IPS DF 6.9 (cell line): ENCODE data around the gene VAV2.

Source experiments
- DNase-seq: peaks from one replicate; pipeline ENCODE4 v3.0.0-alpha.2; 2013; ENCODE audit warnings: low read depth, low spot score
- H3K27ac ChIP-seq: one replicate; pipeline ENCODE4 v1.5.1; 2013; ENCODE audit warnings: low read length, control low read depth
- H3K27me3 ChIP-seq: 2 replicates; pipeline ENCODE4 v1.6.1; 2013; ENCODE audit warnings: mild to moderate bottlenecking, low read length; ENCODE audit not compliant: control insufficient read depth, insufficient read depth
- H3K36me3 ChIP-seq: 2 replicates; pipeline ENCODE4 v1.6.1; 2013; ENCODE audit warnings: low read length; ENCODE audit not compliant: control insufficient read depth, insufficient read depth
- H3K4me1 ChIP-seq: 2 replicates; pipeline ENCODE4 v1.6.1; 2013; ENCODE audit warnings: low read length; ENCODE audit not compliant: control insufficient read depth, insufficient read depth
- H3K4me3 ChIP-seq: 2 replicates; pipeline ENCODE4 v1.5.1; 2013; ENCODE audit warnings: mild to moderate bottlenecking, low read length
- H3K9me3 ChIP-seq: 2 replicates; pipeline ENCODE4 v1.6.1; 2013; ENCODE audit warnings: low read length, inconsistent platforms; ENCODE audit not compliant: control insufficient read depth, insufficient read depth
- WGBS: extraction: QIAGEN DNeasy Blood & Tissue Kit; methylation state at CpG from one replicate; pipeline ENCODE4 v1.1.7; 2013; ENCODE audit warnings: mixed read lengths, missing lambda C conversion rate; ENCODE audit not compliant: insufficient read length, insufficient coverage; 5-methylcytosine and 5-hydroxymethylcytosine counted together

VAV2 gene

DNA sequence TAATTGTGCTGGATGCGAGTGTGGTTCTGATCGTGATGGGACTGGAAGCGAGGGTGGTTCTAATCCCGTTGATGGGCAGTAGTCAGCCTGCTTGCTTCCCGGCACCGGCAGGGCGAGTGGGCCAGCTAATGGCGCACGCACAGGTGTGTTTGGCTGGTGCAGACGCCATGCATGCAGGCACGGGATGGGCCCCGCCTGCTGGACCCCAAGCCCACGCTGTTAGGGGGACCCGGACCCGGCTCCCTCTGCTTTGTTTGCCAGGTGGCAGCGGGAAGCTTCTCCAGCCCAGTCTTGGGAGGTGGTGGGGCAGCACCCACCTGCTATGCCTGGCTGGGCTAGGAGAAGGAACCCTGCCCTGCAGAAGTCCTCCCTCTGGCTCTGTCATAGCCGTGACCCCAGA lies 70.3 kb downstream of the VAV2 start:
- no CpG with 5 or more reads among the region's 17 CpGs for WGBS
- DNase-seq: no peak
- no peaks in the 10 kb centered on the region for H3K9me3 ChIP-seq
- H3K27ac ChIP-seq: no peak overlapping the region
- no peak overlapping the region for H3K4me3 ChIP-seq
- H3K4me1 ChIP-seq: no peaks in the 10 kb centered on the region
- H3K27me3 ChIP-seq: no peaks in the 10 kb centered on the region
- H3K36me3 ChIP-seq: no peaks in the 10 kb centered on the region

DNA sequence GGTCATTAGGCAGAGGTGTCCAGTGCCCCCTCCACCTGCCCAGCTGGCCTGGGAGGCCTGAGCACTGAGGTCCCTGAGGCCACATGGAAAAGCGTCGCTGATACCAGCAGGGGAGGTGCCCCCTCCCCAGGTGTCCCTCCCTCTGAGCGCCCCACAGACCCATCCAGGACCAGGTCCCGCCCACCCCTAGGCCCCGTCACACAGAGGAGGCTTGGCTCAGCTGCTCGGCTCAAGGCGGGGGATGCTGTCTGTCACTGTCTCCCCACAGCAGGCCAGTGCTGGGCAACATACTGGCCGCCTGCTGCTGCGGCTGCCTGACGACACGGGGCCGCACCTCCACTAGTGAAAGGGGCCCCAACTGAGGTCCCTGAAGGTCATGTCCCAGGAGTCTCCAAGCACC lies 71.7 kb downstream of the VAV2 start:
- no CpG with 5 or more reads among the region's 12 CpGs for WGBS

DNA sequence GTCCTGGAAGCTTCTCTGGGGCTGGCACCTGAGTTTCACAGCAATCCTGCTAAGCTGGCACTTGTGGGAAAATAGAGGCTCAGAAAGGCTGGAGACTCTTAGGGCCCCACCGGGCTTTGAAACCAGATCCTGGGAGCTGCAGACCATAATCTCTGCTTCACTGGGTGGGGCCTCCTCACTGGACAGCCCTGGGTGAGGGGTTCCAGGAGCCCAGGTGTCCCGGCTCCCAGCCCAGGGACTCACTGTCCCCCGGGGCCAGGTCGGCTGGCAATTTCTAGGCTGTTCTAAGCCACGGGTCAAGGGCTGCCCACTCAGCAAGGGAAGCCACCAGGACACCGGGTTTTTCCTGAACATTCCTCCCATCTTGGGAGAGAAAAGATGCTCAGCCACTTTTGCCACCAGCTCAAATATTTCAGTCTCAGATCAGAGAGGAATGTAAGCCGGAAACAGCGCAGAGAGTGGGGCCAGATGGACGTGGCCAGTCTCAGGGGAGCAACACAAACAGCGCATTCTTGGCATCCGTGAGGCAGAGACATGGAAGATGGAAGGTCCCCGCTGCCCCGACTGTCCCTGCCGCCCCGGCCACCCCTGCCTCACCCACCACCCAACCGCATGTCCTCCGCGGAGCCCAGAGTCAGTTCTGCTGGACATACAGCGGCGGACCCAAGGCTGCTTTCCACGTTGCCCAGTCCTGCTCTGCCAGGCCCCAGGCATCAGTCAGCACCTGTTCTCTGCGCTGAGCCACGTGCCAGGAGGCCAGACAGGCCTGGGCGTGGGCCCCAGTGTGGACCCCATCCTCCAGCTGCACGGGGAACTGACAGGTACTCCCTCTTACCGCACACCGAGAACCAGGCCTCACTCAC lies 72.6 kb downstream of the VAV2 start:
- WGBS: no CpG with 5 or more reads among the region's 27 CpGs
- Histone ChIP-seq H3K27me3 (no peaks in the 10 kb centered on the region), H3K36me3 (no peaks in the 10 kb centered on the region), H3K27ac (no peak overlapping the region), H3K4me3 (no peak overlapping the region), H3K9me3 (no peaks in the 10 kb centered on the region), H3K4me1 (peaks cover 5% of the 10 kb centered on the region; the same call in 1 of the 2 replicates)
- no peak for DNase-seq

More for the DNA sequence above, 71.7 kb downstream of the VAV2 start:
- Histone ChIP-seq H3K36me3 (no peaks in the 10 kb centered on the region), H3K4me3 (no peak overlapping the region), H3K27me3 (no peaks in the 10 kb centered on the region), H3K27ac (no peak overlapping the region), H3K4me1 (peaks cover 3% of the 10 kb centered on the region; the same call in 1 of the 2 replicates), H3K9me3 (no peaks in the 10 kb centered on the region)
- no peak for DNase-seq

DNA sequence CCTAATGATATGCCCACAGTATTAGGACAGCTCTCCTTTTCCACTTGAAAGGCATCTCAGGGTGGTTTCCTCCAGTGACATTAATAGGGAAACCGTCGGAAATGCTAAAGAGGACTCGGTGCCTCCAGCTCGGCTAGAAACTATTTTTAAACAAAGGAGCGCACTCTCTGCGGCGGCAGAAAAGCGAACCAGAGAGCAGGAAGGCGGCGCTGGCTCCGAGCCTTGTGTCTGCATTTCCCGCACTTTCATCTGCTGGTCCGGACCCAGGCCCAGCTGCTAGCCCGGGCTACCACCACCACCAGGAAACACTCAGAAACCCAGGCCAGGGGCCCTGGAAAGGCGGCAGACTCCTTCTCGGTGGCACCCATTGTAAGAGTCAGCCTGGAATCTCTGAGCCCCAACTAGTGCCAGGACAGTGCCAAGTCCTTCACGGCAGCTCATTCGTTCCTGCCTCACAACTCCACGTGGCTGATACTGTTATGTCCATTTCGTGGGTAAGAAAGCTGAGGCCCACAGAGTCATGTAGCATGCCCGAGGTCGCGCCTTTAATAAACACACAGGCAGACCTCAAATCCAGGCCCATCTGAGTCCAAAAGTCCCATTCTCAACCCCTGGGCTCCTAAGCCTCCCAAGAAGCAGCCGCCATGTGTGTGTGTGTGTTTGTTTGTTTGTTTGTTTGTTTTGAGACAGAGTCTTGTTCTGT lies 73.9 kb downstream of the VAV2 start:
- H3K27me3 ChIP-seq: no peaks in the 10 kb centered on the region
- peaks cover 6% of the 10 kb centered on the region for H3K4me1 ChIP-seq
- H3K4me3 ChIP-seq: no peak overlapping the region
- WGBS: no CpG with 5 or more reads among the region's 24 CpGs
- no peak for DNase-seq
- H3K36me3 ChIP-seq: no peaks in the 10 kb centered on the region
- no peak overlapping the region for H3K27ac ChIP-seq
- no peaks in the 10 kb centered on the region for H3K9me3 ChIP-seq

DNA sequence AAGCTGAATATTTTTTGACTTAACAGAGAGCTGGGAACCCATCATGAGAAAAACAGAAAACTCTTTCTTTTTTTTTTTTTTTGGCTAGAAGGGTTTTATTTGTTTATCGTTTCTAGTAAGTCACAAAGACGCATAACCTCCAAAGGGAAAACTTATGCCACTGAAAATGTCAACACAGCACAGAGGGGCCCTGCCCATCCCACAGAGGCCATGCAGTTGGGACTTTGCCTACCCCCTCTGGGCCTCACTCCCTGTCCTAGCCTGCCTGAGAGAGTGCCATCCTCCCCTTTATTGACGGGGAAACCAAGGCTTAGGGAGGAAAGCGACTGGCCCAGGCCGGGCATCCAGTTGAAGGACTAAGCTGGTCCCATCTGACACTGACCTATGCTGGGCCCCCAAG lies 74.7 kb downstream of the VAV2 start:
- H3K27ac ChIP-seq: no peak overlapping the region
- H3K36me3 ChIP-seq: no peaks in the 10 kb centered on the region
- DNase-seq: no peak
- no CpG with 5 or more reads among the region's 5 CpGs for whole genome bisulfite sequencing
- H3K27me3 ChIP-seq: no peaks in the 10 kb centered on the region
- no peak overlapping the region for H3K4me3 ChIP-seq
- no peaks in the 10 kb centered on the region for H3K9me3 ChIP-seq
- peaks cover 6% of the 10 kb centered on the region for H3K4me1 ChIP-seq

DNA sequence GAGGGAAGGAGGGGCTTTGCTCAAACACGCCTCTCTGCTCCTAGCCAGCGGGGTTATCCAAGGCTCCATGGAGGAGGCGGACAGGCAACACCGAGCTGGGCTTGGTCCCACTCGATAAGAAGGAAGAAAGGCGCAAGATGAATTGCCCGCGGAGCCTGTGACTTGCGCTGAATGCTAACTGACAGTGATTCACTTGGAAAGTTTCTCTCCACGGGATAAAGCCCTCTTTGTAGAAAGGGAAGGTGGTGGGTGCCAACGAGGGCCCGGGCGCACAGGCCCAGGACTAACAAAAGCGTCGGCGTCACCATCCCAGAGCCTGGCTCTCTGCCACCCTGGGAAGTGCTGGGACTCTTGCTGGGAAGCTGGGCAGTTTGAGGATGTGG lies 76.0 kb downstream of the VAV2 start:
- no CpG with 5 or more reads among the region's 16 CpGs for WGBS
- Histone ChIP-seq H3K27ac (no peak overlapping the region), H3K9me3 (no peaks in the 10 kb centered on the region), H3K4me3 (no peak overlapping the region), H3K4me1 (peaks cover 6% of the 10 kb centered on the region), H3K27me3 (no peaks in the 10 kb centered on the region), H3K36me3 (no peaks in the 10 kb centered on the region)
- DNase-seq: no peak

DNA sequence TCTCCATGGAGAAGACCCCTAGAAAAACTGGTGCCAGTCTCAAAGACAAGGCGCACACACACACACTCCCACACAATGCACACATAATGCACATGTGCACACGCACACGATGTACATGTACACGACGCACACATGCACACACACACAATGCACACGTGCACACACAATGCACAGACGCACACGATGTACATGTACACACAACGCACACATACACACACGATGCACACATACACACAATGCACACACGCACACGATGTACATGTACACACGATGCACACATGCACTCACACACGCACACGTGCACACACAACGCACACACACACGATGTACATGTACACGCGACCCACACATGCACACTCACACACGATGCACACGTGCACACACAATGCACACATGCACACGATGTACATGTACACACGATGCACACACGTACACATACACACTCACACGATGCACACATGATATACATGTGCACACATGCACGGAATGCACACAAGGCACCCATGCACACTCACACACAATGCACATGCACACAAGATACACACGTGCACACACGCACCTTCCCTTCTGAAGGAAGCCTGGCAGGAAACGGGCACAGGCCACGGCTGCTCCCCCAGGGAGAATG lies 76.5 kb downstream of the VAV2 start:
- no CpG with 5 or more reads among the region's 30 CpGs for WGBS
- no peaks in the 10 kb centered on the region for H3K36me3 ChIP-seq
- peaks cover 6% of the 10 kb centered on the region for H3K4me1 ChIP-seq
- DNase-seq: no peak
- no peaks in the 10 kb centered on the region for H3K27me3 ChIP-seq
- no peak overlapping the region for H3K4me3 ChIP-seq
- no peak overlapping the region for H3K27ac ChIP-seq
- H3K9me3 ChIP-seq: no peaks in the 10 kb centered on the region

DNA sequence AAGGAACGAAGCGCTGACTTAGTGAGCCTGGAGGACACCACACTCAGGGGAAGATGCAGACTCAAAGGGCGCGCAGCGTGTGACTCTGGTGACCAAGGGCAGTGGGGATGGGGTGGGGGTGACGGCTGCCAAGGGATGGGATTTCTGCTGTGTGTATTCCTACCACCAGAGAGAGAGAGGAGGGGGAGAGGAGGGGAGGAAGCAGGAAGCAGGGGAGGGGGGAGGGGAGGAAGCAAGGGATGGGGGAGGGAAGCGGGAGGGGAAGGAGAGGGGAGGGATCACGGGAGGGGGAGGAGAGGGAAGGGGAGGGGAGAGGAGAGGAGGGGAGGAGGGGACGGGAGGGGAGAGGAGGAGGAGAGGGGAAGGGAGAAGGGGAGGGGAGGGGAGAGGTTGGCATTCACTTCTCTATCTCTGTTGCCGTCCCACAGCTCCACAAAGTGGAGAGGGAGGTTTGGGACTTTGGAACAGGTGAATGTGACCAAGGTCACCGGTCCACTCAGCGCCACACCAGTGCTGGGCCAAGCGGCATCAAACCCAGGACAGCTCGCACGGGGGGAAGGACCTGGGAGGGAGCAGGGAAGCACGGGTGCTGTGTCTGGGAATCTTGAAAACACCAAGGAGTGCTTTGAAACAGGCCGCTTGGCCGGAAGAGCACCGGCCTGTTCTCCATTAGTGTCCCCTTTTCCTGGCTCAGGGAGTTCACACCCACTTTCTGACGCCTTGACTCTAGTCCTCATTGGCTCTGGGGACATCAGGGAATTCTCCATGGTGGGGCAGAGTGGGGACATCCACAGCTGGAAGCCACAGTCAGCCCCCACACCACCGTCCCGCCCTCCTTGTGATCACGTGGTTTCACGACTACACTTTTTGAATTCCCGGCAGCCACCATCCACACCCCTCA lies 77.4 kb downstream of the VAV2 start:
- WGBS: no CpG with 5 or more reads among the region's 25 CpGs
- no peak overlapping the region for H3K4me3 ChIP-seq
- peaks cover 6% of the 10 kb centered on the region for H3K4me1 ChIP-seq
- DNase-seq: no peak
- no peaks in the 10 kb centered on the region for H3K27me3 ChIP-seq
- no peaks in the 10 kb centered on the region for H3K9me3 ChIP-seq
- no peaks in the 10 kb centered on the region for H3K36me3 ChIP-seq
- H3K27ac ChIP-seq: no peak overlapping the region

DNA sequence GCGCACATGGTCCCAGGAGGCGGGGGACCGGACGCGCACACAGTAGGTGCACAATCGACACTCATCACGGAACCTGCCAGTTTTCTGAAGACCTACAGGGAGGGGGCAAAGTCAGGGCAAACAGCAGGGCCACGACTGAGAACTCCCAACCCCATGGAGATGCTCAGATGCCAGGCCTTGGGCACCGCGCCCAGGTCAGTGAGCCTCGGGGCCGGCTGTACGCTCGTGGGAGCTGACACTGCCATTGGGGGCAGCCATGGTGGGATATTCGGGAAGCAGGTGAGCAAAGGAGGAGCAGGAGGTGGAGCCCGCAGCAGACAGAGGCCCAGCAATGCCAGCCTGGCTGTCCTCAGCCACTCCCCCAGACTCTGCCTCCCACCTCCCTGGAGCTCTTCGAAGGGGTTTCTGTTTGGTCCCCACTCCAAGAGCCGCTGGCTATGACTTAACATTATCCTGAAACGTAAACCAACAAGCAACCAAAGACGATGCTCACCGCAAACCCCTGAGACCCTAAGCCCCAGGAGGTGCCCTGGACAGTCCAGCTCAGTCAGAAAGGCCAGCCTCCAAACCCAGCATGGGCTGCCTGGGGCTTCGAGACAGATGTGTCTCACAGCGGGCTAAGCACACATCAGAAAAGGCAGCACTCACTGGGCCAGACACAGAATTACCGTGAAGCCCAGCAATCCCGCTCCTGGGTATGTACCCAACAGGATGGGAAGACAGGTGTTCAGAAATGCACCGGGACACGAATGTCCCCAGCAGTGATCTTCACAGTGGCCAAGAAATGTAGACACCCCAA lies 78.4 kb downstream of the VAV2 start:
- Histone ChIP-seq H3K27me3 (no peaks in the 10 kb centered on the region), H3K4me3 (no peak overlapping the region), H3K27ac (no peak overlapping the region), H3K9me3 (no peaks in the 10 kb centered on the region), H3K4me1 (peaks cover 6% of the 10 kb centered on the region), H3K36me3 (no peaks in the 10 kb centered on the region)
- DNase-seq: no peak
- no CpG with 5 or more reads among the region's 27 CpGs for WGBS
